H1 (cell line): ENCODE data around the gene TBK1. TPM values are rescaled to one million over a fixed set of nuclear protein-coding genes. Genes with fewer than 3 reads are reported as not detected.

Source experiments
- CTCF ChIA-PET: fragments of 300-600 bp; sonication (Branson Sonifier 250); formaldehyde crosslinking; loops from one replicate; lab custom pipeline; 2021; ENCODE audit not compliant: partially characterized antibody; lab: Charles Lee
- POLR2A ChIA-PET: fragments of 300-600 bp; sonication (Branson Sonifier 250); formaldehyde crosslinking; loops from one replicate; lab custom pipeline; 2021; ENCODE audit warnings: inconsistent platforms; ENCODE audit not compliant: partially characterized antibody; lab: Charles Lee
- DNase-seq, 2 experiments: peaks; one replicate each; pipeline versions ENCODE4 v3.0.0 to v3.0.0-alpha.2; 2010 to 2022; ENCODE audit warnings: low spot score in 2 of 2, low read depth in 1 of 2, mixed read lengths in 1 of 2
- FAIRE-seq: peaks from 2 replicates; lab custom pipeline; 2011; peaks lifted over from hg19 to GRCh38; lab: Jason Lieb, UNC
- H2AFZ ChIP-seq: 2 replicates; pipeline ENCODE4 v1.8.1; 2012; ENCODE audit warnings: low read length, inconsistent platforms
- H2AK5ac ChIP-seq: 2 replicates; pipeline ENCODE4 v1.6.1; 2013; ENCODE audit warnings: low read depth, low read length
- H2BK120ac ChIP-seq: replicated peaks from 2 replicates; pipeline ENCODE3; 2013; ENCODE audit warnings: low read depth, low read length, inconsistent platforms
- H2BK12ac ChIP-seq: 2 replicates; pipeline ENCODE4 v1.6.1; 2013; ENCODE audit warnings: low read depth, low read length
- H2BK15ac ChIP-seq: 2 replicates; pipeline ENCODE4 v1.6.1; 2013; ENCODE audit warnings: low read length
- H2BK20ac ChIP-seq: 2 replicates; pipeline ENCODE4 v1.6.1; 2013; ENCODE audit warnings: low read length
- H2BK5ac ChIP-seq: 2 replicates; pipeline ENCODE4 v1.6.1; 2013; ENCODE audit warnings: low read depth, low read length
- H3K14ac ChIP-seq: 2 replicates; pipeline ENCODE4 v1.6.1; 2013; ENCODE audit warnings: inconsistent platforms; ENCODE audit not compliant: insufficient read length
- H3K18ac ChIP-seq: 2 replicates; pipeline ENCODE4 v1.6.1; 2013; ENCODE audit warnings: low read length; ENCODE audit errors: extremely low read depth
- H3K23ac ChIP-seq: 2 replicates; pipeline ENCODE4 v1.6.1; 2013; ENCODE audit warnings: inconsistent platforms; ENCODE audit not compliant: insufficient read length
- H3K23me2 ChIP-seq: 2 replicates; pipeline ENCODE4 v1.6.1; 2013; ENCODE audit warnings: low read depth, low read length
- H3K27ac ChIP-seq: 2 replicates; pipeline ENCODE4 v1.6.1; 2011; ENCODE audit warnings: low read depth, low read length, inconsistent platforms
- H3K27me3 ChIP-seq, 4 experiments: replicated peaks in 1 of 4; 1 replicate in 1 of 4; 2 replicates in 3 of 4; pipeline versions ENCODE4 v1.6.1 to v1.8.1; 2011 to 2013; ENCODE audit warnings: low read length in 3 of 4, mild to moderate bottlenecking in 3 of 4, inconsistent platforms in 2 of 4, mixed read lengths in 2 of 4, moderate library complexity in 1 of 4; ENCODE audit not compliant: control insufficient read depth in 3 of 4, insufficient read depth in 3 of 4; ENCODE audit errors: extremely low read depth in 1 of 4
- H3K36me3 ChIP-seq, 4 experiments: 2 replicates each; pipeline versions ENCODE4 v1.6.1 to v1.8.1; 2011 to 2013; ENCODE audit warnings: mild to moderate bottlenecking in 4 of 4, low read length in 3 of 4, moderate library complexity in 2 of 4, control low read depth in 1 of 4, inconsistent platforms in 1 of 4; ENCODE audit not compliant: insufficient read depth in 4 of 4, control insufficient read depth in 2 of 4
- H3K4ac ChIP-seq: replicated peaks from 2 replicates; pipeline ENCODE3; 2013; ENCODE audit warnings: low read length, low read depth, mixed read lengths, inconsistent platforms; ENCODE audit not compliant: insufficient read length
- H3K4me1 ChIP-seq, 4 experiments: replicated peaks in 1 of 4; 1 replicate in 1 of 4; 2 replicates in 3 of 4; pipeline versions ENCODE4 v1.6.1 to v1.8.1; 2011 to 2013; ENCODE audit warnings: low read length in 3 of 4, inconsistent platforms in 2 of 4, mixed read lengths in 1 of 4; ENCODE audit not compliant: insufficient read depth in 4 of 4, control insufficient read depth in 3 of 4
- H3K4me2 ChIP-seq, 2 experiments: 2 replicates each; pipeline versions ENCODE4 v1.6.1 to v1.8.1; 2011 to 2013; ENCODE audit warnings: low read depth in 2 of 2, low read length in 2 of 2, control low read depth in 1 of 2, inconsistent platforms in 1 of 2, mild to moderate bottlenecking in 1 of 2; ENCODE audit not compliant: insufficient read depth in 1 of 2
- H3K4me3 ChIP-seq, 4 experiments: fragments of 200-600, 300-600 bp in 1 of 4; sonication (generic), shearing (Covaris generic), sonication (Bioruptor Twin) in 1 of 4; 2 replicates each; pipeline versions ENCODE4 v1.5.1 to v1.8.1; 2011 to 2016; ENCODE audit warnings: low read length in 4 of 4, low read depth in 3 of 4, control low read depth in 2 of 4, inconsistent platforms in 2 of 4, mild to moderate bottlenecking in 2 of 4, mixed read lengths in 1 of 4, moderate library complexity in 1 of 4; ENCODE audit not compliant: insufficient read depth in 2 of 4; ENCODE audit errors: extremely low read depth in 1 of 4
- H3K56ac ChIP-seq: replicated peaks from 2 replicates; pipeline ENCODE3; 2013; ENCODE audit warnings: low read depth, mild to moderate bottlenecking, mixed read lengths, low read length, inconsistent platforms; ENCODE audit not compliant: insufficient read length
- H3K79me1 ChIP-seq: 2 replicates; pipeline ENCODE4 v1.6.1; 2013; ENCODE audit warnings: low read depth, low read length, control low read depth
- H3K79me2 ChIP-seq, 2 experiments: 2 replicates each; pipeline versions ENCODE4 v1.6.1 to v1.8.1; 2012 to 2013; ENCODE audit warnings: low read length in 2 of 2, mild to moderate bottlenecking in 2 of 2, inconsistent platforms in 1 of 2; ENCODE audit not compliant: insufficient read depth in 2 of 2, control insufficient read depth in 1 of 2
- H3K9ac ChIP-seq, 4 experiments: replicated peaks in 1 of 4; 1 replicate in 1 of 4; 2 replicates in 3 of 4; pipeline versions ENCODE4 v1.6.1 to v1.8.1; 2011 to 2013; ENCODE audit warnings: low read depth in 3 of 4, low read length in 3 of 4, control low read depth in 2 of 4, mild to moderate bottlenecking in 2 of 4, moderate library complexity in 2 of 4, inconsistent platforms in 1 of 4; ENCODE audit errors: extremely low read depth in 1 of 4
- H3K9me3 ChIP-seq, 2 experiments: 2 replicates each; pipeline versions ENCODE4 v1.6.1 to v1.8.1; 2012 to 2013; ENCODE audit warnings: mild to moderate bottlenecking in 2 of 2, moderate library complexity in 2 of 2, control low read depth in 1 of 2, inconsistent platforms in 1 of 2, low read depth in 1 of 2, low read length in 1 of 2, mixed read lengths in 1 of 2; ENCODE audit not compliant: insufficient read depth in 2 of 2
- H4K20me1 ChIP-seq, 2 experiments: replicated peaks in 1 of 2; 2 replicates each; pipeline versions ENCODE3 to v1.8.1; 2011 to 2013; ENCODE audit warnings: inconsistent platforms in 2 of 2, low read length in 2 of 2, mild to moderate bottlenecking in 1 of 2; ENCODE audit not compliant: insufficient read depth in 2 of 2, control insufficient read depth in 1 of 2
- H4K5ac ChIP-seq: 2 replicates; pipeline ENCODE4 v1.6.1; 2013; ENCODE audit warnings: low read length, low read depth, mixed read lengths, inconsistent platforms; ENCODE audit not compliant: insufficient read length
- H4K8ac ChIP-seq: 2 replicates; pipeline ENCODE4 v1.8.0; 2013; ENCODE audit warnings: mild to moderate bottlenecking, moderate library complexity, low read length, inconsistent platforms; ENCODE audit not compliant: insufficient read depth; ENCODE audit errors: extremely low read depth
- H4K91ac ChIP-seq: replicated peaks from 2 replicates; pipeline ENCODE3; 2013; ENCODE audit warnings: low read length, mixed read lengths, inconsistent platforms; ENCODE audit not compliant: insufficient read length
- ATF3 ChIP-seq: IDR thresholded peaks from 2 replicates; pipeline ENCODE4 v1.6.1; 2011; ENCODE audit warnings: low read depth, mild to moderate bottlenecking, low read length; ENCODE audit not compliant: insufficient read depth
- BACH1 ChIP-seq: IDR thresholded peaks from 2 replicates; pipeline ENCODE4 v1.6.1; 2012; ENCODE audit warnings: low read length, improper control_type of control experiment
- BRCA1 ChIP-seq: IDR thresholded peaks from 2 replicates; pipeline ENCODE4 v1.6.1; 2012; ENCODE audit warnings: low read depth, low read length, improper control_type of control experiment
- CHD2 ChIP-seq: IDR thresholded peaks from 2 replicates; pipeline ENCODE4 v1.6.1; 2012; ENCODE audit warnings: low read length, improper control_type of control experiment
- CREB1 ChIP-seq: IDR thresholded peaks from 2 replicates; pipeline ENCODE4 v1.6.1; 2012; ENCODE audit warnings: inconsistent platforms
- HDAC2 ChIP-seq, 2 experiments: fragments of 300-600 bp in 1 of 2; sonication (generic) in 1 of 2; IDR thresholded peaks; 2 replicates each; pipeline ENCODE4 v1.6.1; 2011 to 2012; ENCODE audit warnings: low read depth in 2 of 2, low read length in 2 of 2, mild to moderate bottlenecking in 2 of 2, moderate library complexity in 2 of 2, borderline replicate concordance in 1 of 2, inconsistent platforms in 1 of 2
- JUN ChIP-seq: IDR thresholded peaks from 2 replicates; pipeline ENCODE4 v1.6.1; 2011; ENCODE audit warnings: low read depth, mild to moderate bottlenecking, improper control_type of control experiment, low read length
- JUND ChIP-seq: IDR thresholded peaks from 2 replicates; pipeline ENCODE4 v1.6.1; 2011; ENCODE audit warnings: mild to moderate bottlenecking, improper control_type of control experiment, low read length
- KDM4A ChIP-seq: IDR thresholded peaks from one replicate; pipeline ENCODE4 v1.7.1; 2012; ENCODE audit warnings: low read depth, mild to moderate bottlenecking, moderate library complexity, low read length, inconsistent platforms; ENCODE audit not compliant: severe bottlenecking
- NRF1 ChIP-seq: IDR thresholded peaks from 2 replicates; pipeline ENCODE4 v1.6.1; 2011; ENCODE audit warnings: mild to moderate bottlenecking, low read depth, low read length, improper control_type of control experiment
- POLR2AphosphoS5 ChIP-seq: IDR thresholded peaks from 2 replicates; pipeline ENCODE4 v1.6.1; 2011; ENCODE audit warnings: low read depth, low read length
- SIX5 ChIP-seq: IDR thresholded peaks from 2 replicates; pipeline ENCODE4 v1.6.1; 2011; ENCODE audit warnings: mild to moderate bottlenecking, low read depth, low read length
- TAF7 ChIP-seq: optimal IDR thresholded peaks from 2 replicates; pipeline ENCODE3; 2011; ENCODE audit warnings: low read depth, mild to moderate bottlenecking, inconsistent platforms, low read length, moderate library complexity, borderline replicate concordance
- TBP ChIP-seq: IDR thresholded peaks from 2 replicates; pipeline ENCODE4 v1.6.1; 2011; ENCODE audit warnings: low read depth, low read length, improper control_type of control experiment
- WGBS, 2 experiments: shearing (Covaris generic) in 1 of 2; methylation state at CpG; one replicate each; pipeline versions ENCODE4 v1.1.6 to v1.1.7; 2013 to 2015; ENCODE audit warnings: low lambda C conversion rate in 2 of 2, mixed read lengths in 2 of 2, inconsistent platforms in 1 of 2, low coverage in 1 of 2, missing lambda C conversion rate in 1 of 2; ENCODE audit not compliant: insufficient replicate concordance in 2 of 2, insufficient coverage in 1 of 2, insufficient read length in 1 of 2; ENCODE audit errors: extremely low coverage in 1 of 2, missing lambda C conversion rate in 1 of 2; 5-methylcytosine and 5-hydroxymethylcytosine counted together
- polyA plus RNA-seq, 7 experiments: library from polyadenylated mRNA; depleted of rRNA in 3 of 7; stranded (reverse) in 5 of 7; unstranded in 2 of 7; fragments of >200 nt in 5 of 7; fragments of 200-250 nt in 2 of 7; gene quantifications; 1 replicate in 5 of 7; 2 replicates in 1 of 7; 4 replicates in 1 of 7; pipeline versions ENCODE4 v1.2.1 to v1.2.3, GENCODE V29; 2011 to 2013; ENCODE audit warnings: missing spikeins in 2 of 7, mixed read lengths in 2 of 7
- total RNA-seq: library from RNA; stranded (reverse); fragmentation: NEBNext Ultra II Directional; extraction: Animal tissue kit (Norgen Biotek cat#: 25700); gene quantifications from 2 replicates; pipeline ENCODE4 v1.2.1, GENCODE V29; 2021

The TBK1 gene
- total and polyA plus RNA-seq, 2 of the 8 experiments (the other 6 are each of a cell fraction or from before 2014, with no cell fraction given): 5.3 to 20.4 TPM

GRCh38 chr12:64473176-64473575, 21.3 kb downstream of the TBK1 start:
- Histone ChIP-seq H3K9ac (no peak overlapping the region), H3K9me3 (peaks cover 3 to 12% of the 10 kb centered on the region in 2 experiments; a peak in 3 of 4 replicates), H4K20me1 (peaks cover 0 to 4% of the 10 kb centered on the region in 2 experiments), H4K8ac (no peak overlapping the region), H3K23me2 (no peaks in the 10 kb centered on the region), H3K79me1 (peaks cover 3% of the 10 kb centered on the region; the same call in 1 of the 2 replicates), H2AK5ac (no peak overlapping the region), H3K27me3 (no peaks in the 10 kb centered on the region), H3K56ac (no peak overlapping the region), H3K4me1 (no peaks in the 10 kb centered on the region), H3K4me2 (no peak overlapping the region), H3K23ac (no peak overlapping the region), H3K18ac (no peak overlapping the region), H3K4ac (no peak overlapping the region), H2BK15ac (no peak overlapping the region), H4K91ac (no peak overlapping the region), H2BK5ac (no peak overlapping the region), H3K14ac (no peak overlapping the region), H3K4me3 (no peak overlapping the region), H2BK20ac (no peak overlapping the region), H3K27ac (no peak overlapping the region), H2AFZ (no peak overlapping the region), H2BK120ac (no peak overlapping the region), H4K5ac (no peak overlapping the region), H3K36me3 (peaks cover 6 to 49% (median 40%) of the 10 kb centered on the region in 4 experiments; a peak in 7 of 8 replicates), H2BK12ac (no peak overlapping the region), H3K79me2 (peaks cover 0 to 12% of the 10 kb centered on the region in 2 experiments; a peak in 2 of 4 replicates)
- DNase-seq (no peak), FAIRE-seq (no peak)
- 93% methylated on average over 2 of the region's 2 CpGs; no CpG with 5 or more reads in 1 of the 2 experiments for WGBS, 2 experiments
- ChIA-PET POLR2A (interaction anchor here (1.9 kb wide), 1 partner anchor 23 kb away, joined by 8 read pairs; no protein-coding TSS in a partner anchor), CTCF (no interaction called here)
- no peak for TF ChIP-seq JUN
- no peak for TF ChIP-seq CHD2
- TF ChIP-seq BACH1: no peak
- TF ChIP-seq HDAC2 (IDR thresholded peaks at IDR 0.05; ENCODE audit: borderline replicate concordance in 1 of 2, low read depth in 2 of 2, low read length in 2 of 2): no peak
- no peak for TF ChIP-seq ATF3
- TF ChIP-seq TBP: no peak
- no peak for TF ChIP-seq KDM4A
- TF ChIP-seq SIX5: no peak
- no peak for TF ChIP-seq JUND
- no peak for TF ChIP-seq POLR2AphosphoS5
- TF ChIP-seq CREB1: no peak
- TF ChIP-seq TAF7: no peak
- TF ChIP-seq NRF1: no peak
- TF ChIP-seq BRCA1: no peak
